GM18517 (cell line): ENCODE results near the gene NOX3.
"Not testable (repeated sequence)": the region's sequence is repeated elsewhere in the genome, so short reads cannot be mapped to it uniquely, and the experiment has no call there.

Source experiments
- ATAC-seq: cut with Tn5 transposase; IDR thresholded peaks from one replicate; pipeline ENCODE4 v1.9.1; 2021; ENCODE audit warnings: mild to moderate bottlenecking, moderate library complexity; ENCODE audit not compliant: unreplicated experiment

The NOX3 gene

DNA sequence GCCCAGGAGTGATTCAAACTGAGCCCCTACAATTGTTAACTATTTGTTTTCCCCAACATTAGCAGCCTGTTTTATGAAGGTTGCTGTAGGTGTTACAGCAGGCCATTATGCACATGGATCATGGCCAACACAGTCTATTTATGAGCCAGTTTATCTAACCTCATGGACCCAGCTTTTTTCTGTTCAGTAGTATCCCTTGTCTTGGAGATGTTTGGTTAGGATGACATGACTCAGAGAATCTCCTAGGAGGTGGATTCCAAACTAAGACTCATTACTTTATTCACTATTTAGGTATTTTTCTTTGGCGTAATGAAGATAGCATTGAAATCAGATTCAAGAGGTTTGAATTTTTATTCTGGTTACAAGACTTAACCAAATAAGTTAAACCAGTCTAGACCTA, 78.6 kb downstream of the NOX3 start:
- no peak for ATAC-seq

GRCh38 chr6:155375801-155376200, 79.8 kb downstream of the NOX3 start:
- no peak for ATAC-seq

DNA sequence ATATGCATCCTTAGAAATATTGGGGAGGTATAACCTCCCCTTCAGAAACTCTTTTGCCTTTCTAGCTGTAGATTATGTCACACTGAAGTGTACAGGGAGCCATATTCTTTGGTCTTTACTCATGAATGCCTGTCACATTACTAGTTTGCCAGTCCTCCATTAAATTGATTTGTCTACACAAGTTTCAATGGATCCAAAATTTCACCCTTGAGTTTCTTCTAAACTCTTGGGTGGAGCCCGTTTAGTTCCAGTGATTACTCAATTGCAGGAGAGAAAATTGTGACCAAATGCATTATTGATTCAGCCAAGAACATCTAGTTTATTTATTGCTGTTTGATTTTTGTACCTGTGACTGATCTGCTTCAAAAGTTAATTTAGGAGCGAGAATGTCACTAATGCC, 81.0 kb downstream of the NOX3 start:
- ATAC-seq, result no peak

DNA sequence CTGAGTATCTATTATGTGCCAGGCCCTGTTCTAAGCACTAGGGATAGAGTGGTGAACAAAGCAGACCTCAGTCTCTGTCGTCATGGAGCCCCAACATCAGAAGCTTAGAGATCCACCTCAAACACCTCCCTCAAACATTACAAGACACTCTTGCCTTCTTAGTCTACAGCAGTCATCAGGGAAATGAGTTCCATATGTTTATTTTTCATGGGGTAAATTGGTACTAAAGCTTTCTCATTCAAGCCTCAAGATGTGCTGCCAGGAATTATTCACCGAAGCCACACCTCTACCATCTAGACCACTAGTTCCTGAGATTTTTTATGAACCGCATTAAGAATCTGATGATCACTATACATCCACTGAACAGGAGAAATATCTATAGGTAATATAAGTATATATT, 82.4 kb downstream of the NOX3 start:
- no peak for ATAC-seq

- no peak for ATAC-seq
These were observed 83.4 kb downstream of the NOX3 start for GRCh38 chr6:155372256-155372655.

GRCh38 chr6:155371230-155371629, 84.4 kb downstream of the NOX3 start:
- ATAC-seq, result no peak

DNA sequence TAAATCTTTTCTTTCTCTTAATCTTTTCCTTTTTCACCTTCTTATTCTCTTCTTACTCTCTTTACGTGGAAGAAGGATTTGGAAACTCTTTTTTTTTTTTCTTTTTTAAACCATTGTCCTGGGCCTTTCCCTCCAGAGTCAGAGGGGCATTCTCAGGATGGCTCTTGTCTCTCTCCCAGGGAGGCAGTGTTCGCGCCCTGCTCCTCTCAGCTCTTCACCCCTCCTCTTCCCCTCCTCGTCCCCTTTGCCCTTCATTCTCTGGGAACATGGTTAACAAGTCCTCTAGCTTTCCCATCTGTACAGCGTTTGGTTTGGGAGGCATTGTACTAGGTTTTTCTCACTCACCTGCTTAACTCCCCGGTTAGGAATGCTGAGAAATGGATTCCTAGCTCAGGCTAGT, 89.3 kb downstream of the NOX3 start:
- no peak for ATAC-seq

DNA sequence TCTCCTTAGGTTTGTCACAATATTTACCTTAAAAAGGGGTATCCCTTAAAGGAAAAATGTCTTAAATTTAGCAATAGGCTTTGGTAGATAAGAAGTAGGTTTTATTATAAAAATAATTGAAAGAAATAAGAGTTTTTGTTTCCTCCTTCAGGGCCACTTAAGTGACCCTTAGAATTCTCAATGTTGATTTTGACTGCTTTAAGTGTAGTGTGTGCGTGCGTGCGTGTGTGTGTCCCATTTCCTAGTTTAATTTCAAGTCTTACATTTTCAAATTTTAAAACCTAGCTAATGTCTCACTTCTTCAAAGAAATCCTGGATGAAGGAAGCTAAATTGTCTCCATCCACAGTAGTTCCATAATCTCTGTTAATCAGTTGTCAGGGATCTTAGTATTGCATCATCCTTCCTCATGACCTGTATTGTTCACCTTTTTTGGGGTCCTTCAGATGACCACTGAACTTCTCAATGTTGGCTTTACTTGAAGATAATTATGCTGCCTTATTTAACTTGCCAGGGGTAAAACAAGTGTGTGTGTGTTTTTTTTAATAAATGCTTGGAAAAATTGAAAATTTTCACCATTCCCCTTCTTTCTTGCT, 90.7 kb downstream of the NOX3 start:
- ATAC-seq, result no peak

- not testable (repeated sequence) for ATAC-seq
These were observed 91.6 kb downstream of the NOX3 start for GRCh38 chr6:155364021-155364420.

DNA sequence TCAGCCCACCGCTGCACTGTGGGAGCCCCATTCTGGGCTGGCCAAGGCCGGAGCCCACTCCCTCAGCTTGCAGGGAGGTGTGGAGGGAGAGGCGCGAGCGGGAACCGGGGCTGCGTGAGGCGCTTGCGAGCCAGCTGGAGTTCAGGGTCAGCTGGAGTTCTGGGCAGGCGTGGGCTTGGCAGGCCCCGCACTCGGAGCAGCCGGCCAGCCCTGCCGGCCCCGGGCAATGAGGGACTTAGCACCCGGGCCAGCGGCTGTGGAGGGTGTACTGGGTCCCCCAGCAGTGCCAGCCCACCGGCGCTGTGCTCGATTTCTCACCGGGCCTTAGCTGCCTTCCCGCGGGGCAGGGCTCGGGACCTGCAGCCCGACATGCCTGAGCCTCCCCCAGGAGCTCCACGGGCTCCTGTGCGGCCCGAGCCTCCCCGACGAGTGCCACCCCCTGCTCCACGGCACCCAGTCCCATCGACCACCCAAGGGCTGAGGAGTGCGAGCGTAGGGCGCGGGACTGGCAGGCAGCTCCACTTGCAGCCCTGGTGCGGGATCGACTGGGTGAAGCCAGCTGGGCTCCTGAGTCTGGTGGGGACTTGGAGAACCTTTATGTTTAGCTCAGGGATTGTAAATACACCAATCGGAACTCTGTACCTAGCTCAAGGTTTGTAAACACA, 92.5 kb downstream of the NOX3 start:
- not testable (repeated sequence) for ATAC-seq

DNA sequence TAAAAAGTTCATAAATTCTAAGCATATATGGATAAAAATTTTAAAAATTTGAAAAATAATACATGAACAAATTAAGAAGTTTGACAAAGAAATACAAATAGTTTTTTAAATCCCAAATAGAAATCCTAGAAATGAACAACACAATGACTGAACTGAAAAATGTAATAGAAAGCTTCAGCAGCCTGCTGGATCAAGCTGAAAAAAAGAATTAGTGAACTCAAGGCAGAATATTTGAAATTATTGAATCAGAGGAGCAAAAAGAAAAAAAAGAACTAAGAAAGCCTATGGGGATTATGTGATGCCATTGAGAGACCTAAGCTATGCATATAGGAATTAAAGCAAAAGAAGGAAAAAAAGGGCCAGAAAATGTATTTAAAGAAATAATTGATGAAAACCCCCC, 101.5 kb downstream of the NOX3 start:
- no peak for ATAC-seq

- no peak for ATAC-seq
These were observed 102.8 kb downstream of the NOX3 start for GRCh38 chr6:155352811-155353210.

DNA sequence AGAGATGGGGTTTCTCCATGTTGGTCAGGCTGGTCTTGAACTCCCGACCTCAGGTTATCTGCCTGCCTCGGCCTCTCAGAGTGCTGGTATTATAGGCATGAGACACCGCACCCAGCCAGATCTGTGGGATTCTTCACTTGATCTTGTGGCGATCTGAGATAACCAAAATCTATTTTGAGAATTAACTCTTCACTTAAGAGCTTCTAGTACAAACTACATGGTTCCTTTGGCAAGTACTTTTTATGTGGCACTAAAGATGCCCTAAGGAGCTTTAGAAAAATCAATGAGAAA, 103.6 kb downstream of the NOX3 start:
- ATAC-seq, result no peak

DNA sequence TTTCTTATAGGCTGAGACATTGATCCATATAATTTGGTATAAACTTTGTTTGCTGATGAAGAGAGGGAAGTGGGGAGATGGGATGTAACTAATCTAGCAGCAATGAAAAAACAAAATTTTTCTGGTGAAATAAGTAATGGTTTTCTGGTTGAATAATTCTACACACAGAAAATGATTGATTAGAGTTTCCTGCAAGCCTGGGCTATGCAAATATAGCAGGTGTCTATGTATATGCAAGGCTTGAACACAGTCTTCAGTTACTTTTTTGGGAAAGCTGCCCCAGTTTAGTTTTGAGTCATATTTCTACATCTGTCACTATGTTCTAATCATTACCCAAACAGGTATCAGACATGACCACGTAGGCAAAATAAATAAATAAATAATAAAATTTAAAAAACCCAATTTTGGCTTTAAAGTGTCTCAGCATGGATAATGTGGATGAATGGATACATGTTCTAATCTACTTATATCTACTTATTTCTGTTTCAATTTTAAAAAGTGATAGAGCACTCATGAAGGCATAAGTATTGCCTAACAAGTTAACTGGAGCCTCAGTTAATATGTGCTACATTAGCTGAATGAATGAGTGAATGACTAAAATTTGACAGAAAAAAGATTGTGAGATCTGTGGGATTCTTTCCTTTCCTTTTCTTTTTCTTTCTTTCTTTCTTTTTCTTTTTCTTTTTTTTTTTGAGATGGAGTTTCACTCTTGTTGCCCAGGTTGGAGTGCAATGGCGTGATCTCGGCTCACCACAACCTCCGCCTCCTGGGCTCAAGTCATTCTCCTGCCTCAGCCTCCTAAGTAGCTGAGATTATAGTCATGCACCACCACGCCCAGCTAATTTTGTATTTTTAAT, 104.1 kb downstream of the NOX3 start:
- ATAC-seq, result peak; percentile 95

- no peak for ATAC-seq
These were observed 105.7 kb downstream of the NOX3 start for GRCh38 chr6:155349956-155350355.

DNA sequence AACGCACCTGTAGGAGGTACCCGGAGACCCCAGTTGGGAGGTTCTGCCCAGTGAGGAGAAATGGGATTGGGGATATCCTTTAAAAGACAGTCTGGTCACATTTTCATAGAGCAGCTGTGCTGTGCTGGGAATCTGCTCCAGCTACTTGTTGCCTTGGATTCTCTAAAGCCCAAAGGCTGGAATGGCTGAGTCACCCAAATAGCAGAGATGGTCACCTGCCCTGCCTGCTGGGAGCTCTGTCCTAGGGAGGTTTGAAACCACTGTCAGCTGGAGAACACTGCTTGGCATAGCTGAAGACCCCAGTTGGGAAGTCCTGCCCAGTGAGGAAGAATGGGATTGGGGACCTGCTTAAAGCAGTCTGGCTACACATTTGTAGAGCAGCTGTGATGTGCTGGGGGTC, 106.5 kb downstream of the NOX3 start:
- no peak for ATAC-seq

DNA sequence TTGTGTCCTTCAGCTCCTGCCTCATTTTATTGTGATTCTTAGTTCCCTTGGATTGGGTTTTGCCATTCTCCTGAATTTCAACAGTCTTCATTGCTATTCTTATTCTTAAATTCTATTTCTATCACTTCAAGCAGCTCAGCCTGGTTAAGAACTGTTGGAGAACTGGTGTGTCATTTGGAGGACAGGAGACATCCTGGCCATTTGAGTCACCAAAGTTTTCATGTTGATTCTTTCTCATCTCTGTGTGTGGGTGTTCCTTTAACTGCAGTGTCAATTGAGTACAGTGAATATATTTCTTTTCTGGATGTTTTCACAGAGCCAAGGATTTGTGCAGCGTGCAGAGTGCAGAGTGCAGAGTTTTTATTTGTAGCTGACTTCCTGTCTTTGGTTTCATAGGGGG, 107.8 kb downstream of the NOX3 start:
- no peak for ATAC-seq

- ATAC-seq, result no peak
These were observed 108.7 kb downstream of the NOX3 start for GRCh38 chr6:155346957-155347356.
